HL-60 (cell line): ENCODE measurements around the gene DIP2C.

Experiments used
- CTCF ChIP-seq: IDR thresholded peaks from one replicate; pipeline ENCODE4 v1.5.1; 2011; ENCODE audit warnings: low read length, control low read depth, inconsistent platforms; ENCODE audit not compliant: insufficient read depth
- POLR2AphosphoS5 ChIP-seq: IDR thresholded peaks from 2 replicates; pipeline ENCODE4 v1.6.1; 2012; ENCODE audit warnings: low read depth

- TF ChIP-seq CTCF, result no peak
- no peak for TF ChIP-seq POLR2AphosphoS5
Observed at GRCh38 chr10:725302-725701, 35.8 kb upstream of the DIP2C start.
